HepG2 (cell line): ENCODE results near the gene SLC26A3. TPM values are rescaled to one million over a fixed set of nuclear protein-coding genes. Genes with fewer than 3 reads are reported as not detected.

Experiments
- ATAC-seq: fragments of 200-7000 bp; cut with Tn5 transposase; 3 replicates; pipeline ENCODE4 v1.9.1; 2020; ENCODE audit warnings: mild to moderate bottlenecking, moderate library complexity
- BruUV-seq: library from RNA; stranded (reverse); fragments of 400-500 nt; replicated peaks from 2 replicates; lab custom pipeline; 2021; lab: Mats Ljungman, UMichigan
- CTCF ChIA-PET: fragments of 300-600 bp; formaldehyde crosslinking; extraction: SDS; loops from one replicate; lab custom pipeline; 2021; ENCODE audit warnings: low total read pairs, inconsistent platforms, low intra/inter-chr PET ratio; lab: Yijun Ruan, JAX
- POLR2A ChIA-PET: fragments of 350-600 bp; sonication (Branson Sonifier 250); formaldehyde crosslinking; loops from one replicate; lab custom pipeline; 2020; ENCODE audit warnings: antibody characterized with exemption, inconsistent platforms; lab: Yijun Ruan, JAX
- DNase-seq: peaks from one replicate; pipeline ENCODE4 v3.0.0-alpha.2; 2015; ENCODE audit warnings: low spot score
- FAIRE-seq: peaks from 3 replicates; lab custom pipeline; 2011; peaks lifted over from hg19 to GRCh38; lab: Jason Lieb, UNC
- H2AFZ ChIP-seq: one replicate; pipeline ENCODE4 v1.6.1; 2011; ENCODE audit warnings: low read length, inconsistent platforms
- H3K27ac ChIP-seq: fragments of 300-600 bp; 3 replicates; pipeline ENCODE4 v1.8.0; 2011; ENCODE audit warnings: mixed run types, mild to moderate bottlenecking, mixed read lengths, low read length, inconsistent platforms; ENCODE audit not compliant: insufficient read depth; ENCODE audit errors: extremely low read length
- H3K27me3 ChIP-seq, 2 experiments: fragments of 200-600 bp in 1 of 2; 2 replicates in 1 of 2; 3 replicates in 1 of 2; pipeline versions ENCODE4 v1.6.0 to v1.8.0; 2011; ENCODE audit warnings: low read length in 2 of 2, mild to moderate bottlenecking in 2 of 2, moderate library complexity in 2 of 2, inconsistent platforms in 1 of 2; ENCODE audit not compliant: insufficient read depth in 2 of 2, control insufficient read depth in 1 of 2
- H3K36me3 ChIP-seq, 2 experiments: fragments of 200-600 bp in 1 of 2; replicated peaks in 1 of 2; 2 replicates in 1 of 2; 3 replicates in 1 of 2; pipeline versions ENCODE4 v1.5.1 to v1.8.0; 2011; ENCODE audit warnings: low read length in 2 of 2, inconsistent platforms in 1 of 2; ENCODE audit not compliant: insufficient read depth in 2 of 2, control insufficient read depth in 1 of 2
- H3K4me1 ChIP-seq: 2 replicates; pipeline ENCODE4 v1.5.1; 2012; ENCODE audit warnings: low read length, inconsistent platforms; ENCODE audit not compliant: insufficient read depth
- H3K4me2 ChIP-seq: 2 replicates; pipeline ENCODE4 v1.6.0; 2011; ENCODE audit warnings: low read depth, low read length, inconsistent platforms
- H3K4me3 ChIP-seq, 3 experiments: fragments of 200-600 bp in 1 of 3; sonication (generic), shearing (Covaris generic) in 1 of 3; replicated peaks in 1 of 3; 2 replicates each; pipeline ENCODE4 v1.5.1; 2011 to 2016; ENCODE audit warnings: low read length in 3 of 3, inconsistent platforms in 2 of 3, low read depth in 2 of 3, mild to moderate bottlenecking in 2 of 3, control low read depth in 1 of 3, mixed read lengths in 1 of 3; ENCODE audit not compliant: insufficient read depth in 1 of 3
- H3K79me2 ChIP-seq: one replicate; pipeline ENCODE4 v1.6.1; 2011; ENCODE audit warnings: low read length, inconsistent platforms; ENCODE audit not compliant: insufficient read depth
- H3K9ac ChIP-seq: 2 replicates; pipeline ENCODE4 v1.6.0; 2011; ENCODE audit warnings: mild to moderate bottlenecking, low read depth, low read length, inconsistent platforms; ENCODE audit not compliant: insufficient read depth
- H3K9me3 ChIP-seq: 2 replicates; pipeline ENCODE4 v1.5.1; 2012; ENCODE audit warnings: mild to moderate bottlenecking, low read length
- H4K20me1 ChIP-seq: 2 replicates; pipeline ENCODE4 v1.6.0; 2011; ENCODE audit warnings: inconsistent platforms, mild to moderate bottlenecking, low read length, moderate library complexity; ENCODE audit not compliant: insufficient read depth
- FOXJ3 ChIP-seq: sonication (generic); formaldehyde crosslinking; IDR thresholded peaks from 2 replicates; pipeline ENCODE4 v1.4.0; 2020; ENCODE audit warnings: missing genetic modification reagents, mild to moderate bottlenecking, borderline replicate concordance
- MAF1 ChIP-seq: sonication (generic); formaldehyde crosslinking; IDR thresholded peaks from 2 replicates; pipeline ENCODE4 v1.5.0; 2020; ENCODE audit warnings: missing genetic modification reagents, borderline replicate concordance
- MAFF ChIP-seq: IDR thresholded peaks from 2 replicates; pipeline ENCODE4 v1.6.1; 2011; ENCODE audit warnings: low read depth, low read length, improper control_type of control experiment
- MAFK ChIP-seq, 2 experiments: IDR thresholded peaks in 1 of 2; conservative IDR thresholded peaks in 1 of 2; 2 replicates each; pipeline ENCODE4 v1.6.1; 2011; ENCODE audit warnings: improper control_type of control experiment in 2 of 2, low read length in 2 of 2
- SATB2 ChIP-seq: sonication (generic); formaldehyde crosslinking; IDR thresholded peaks from 2 replicates; pipeline ENCODE4 v1.5.0; 2020; ENCODE audit warnings: missing genetic modification reagents
- SIX1 ChIP-seq: sonication (generic); formaldehyde crosslinking; IDR thresholded peaks from 2 replicates; pipeline ENCODE4 v1.4.0; 2020; ENCODE audit warnings: missing genetic modification reagents, borderline replicate concordance
- ZBTB26 ChIP-seq: IDR thresholded peaks from 2 replicates; pipeline ENCODE4 v1.6.1; 2016; ENCODE audit warnings: missing compliant biosample characterization, missing genetic modification reagents, borderline replicate concordance
- ZBTB7A ChIP-seq: sonication (generic); formaldehyde crosslinking; IDR thresholded peaks from 2 replicates; pipeline ENCODE4 v1.8.0; 2022; ENCODE audit warnings: mild to moderate bottlenecking, missing genetic modification reagents
- ZNF512B ChIP-seq: sonication (generic); formaldehyde crosslinking; IDR thresholded peaks from 2 replicates; pipeline ENCODE4 v1.5.1; 2020; ENCODE audit warnings: missing genetic modification reagents, mild to moderate bottlenecking, borderline replicate concordance
- ZNF547 ChIP-seq: sonication (generic); formaldehyde crosslinking; IDR thresholded peaks from 2 replicates; pipeline ENCODE4 v1.5.1; 2020; ENCODE audit warnings: mild to moderate bottlenecking, missing genetic modification reagents
- ZNF746 ChIP-seq: sonication (generic); formaldehyde crosslinking; IDR thresholded peaks from 2 replicates; pipeline ENCODE4 v1.8.0; 2022; ENCODE audit warnings: mild to moderate bottlenecking, missing genetic modification reagents
- ZUFSP ChIP-seq: sonication (generic); formaldehyde crosslinking; IDR thresholded peaks from 2 replicates; pipeline ENCODE4 v1.9.0; 2021; ENCODE audit warnings: missing genetic modification reagents, mild to moderate bottlenecking, borderline replicate concordance
- WGBS: methylation state at CpG from one replicate; pipeline ENCODE4 v1.1.6; 2017; ENCODE audit warnings: low lambda C conversion rate; 5-methylcytosine and 5-hydroxymethylcytosine counted together
- in situ Hi-C: cut with HindIII; loops from 2 replicates; pipeline ENCODE4 v1.10.0; 2017; ENCODE audit warnings: low pct_unique_long_range_greater_than_20kb; ENCODE audit not compliant: extremely low pct_ligation_motif_present
- intact Hi-C: fragments of 100-400 bp; cut with micrococcal nuclease; formaldehyde crosslinking; loops from one replicate; pipeline ENCODE4 v1.10.0; 2022; ENCODE audit not compliant: unreplicated experiment
- polyA plus RNA-seq, 8 experiments: library from polyadenylated mRNA; depleted of rRNA in 3 of 8; stranded (reverse) in 7 of 8; unstranded in 1 of 8; fragments of >200 nt; fragmentation: Illumina TruSeq in 4 of 8; extraction: Trizol in 4 of 8; gene quantifications; 2 replicates each; pipeline versions ENCODE4 v1.2.1 to v1.2.3, GENCODE V29; 2011 to 2016; ENCODE audit warnings: low read depth in 4 of 8, missing spikeins in 1 of 8, mixed read lengths in 1 of 8; ENCODE audit not compliant: insufficient read depth in 1 of 8
- total RNA-seq, 5 experiments: library from RNA; depleted of rRNA; stranded (reverse); fragments of >200 nt; fragmentation: Illumina TruSeq; extraction: Trizol; gene quantifications; 2 replicates each; pipeline ENCODE4 v1.2.3, GENCODE V29; 2016; ENCODE audit warnings: low read depth in 1 of 5
- TF ChIP-seq, protein P1 (sequence below): sonication (generic); IDR thresholded peaks from 2 replicates; pipeline ENCODE4 v1.6.1; 2016; ENCODE audit warnings: low read depth, borderline replicate concordance
- TF ChIP-seq, protein P2 (sequence below): sonication (generic); formaldehyde crosslinking; IDR thresholded peaks from 2 replicates; pipeline ENCODE4 v1.4.0; 2020; ENCODE audit warnings: mild to moderate bottlenecking, missing genetic modification reagents

Gene SLC26A3
- total and polyA plus RNA-seq, 2 of the 13 experiments (the other 11 are each of a cell fraction or from before 2014, with no cell fraction given), result 0.11 to 0.30 TPM

GRCh38 chr7:107842213-107842612 is 39.2 kb upstream of the SLC26A3 start:
- H3K27ac ChIP-seq, result no peak overlapping the region
- H3K9me3 ChIP-seq, result no peaks in the 10 kb centered on the region
- H3K4me3 ChIP-seq, result no peak overlapping the region
- FAIRE-seq, result no peak
- H3K9ac ChIP-seq, result no peak overlapping the region
- no peak for TF ChIP-seq ZNF746 (CRISPR knock-in tag)
- no peak for TF ChIP-seq ZNF512B (CRISPR knock-in tag)
- TF ChIP-seq, protein P1, sequence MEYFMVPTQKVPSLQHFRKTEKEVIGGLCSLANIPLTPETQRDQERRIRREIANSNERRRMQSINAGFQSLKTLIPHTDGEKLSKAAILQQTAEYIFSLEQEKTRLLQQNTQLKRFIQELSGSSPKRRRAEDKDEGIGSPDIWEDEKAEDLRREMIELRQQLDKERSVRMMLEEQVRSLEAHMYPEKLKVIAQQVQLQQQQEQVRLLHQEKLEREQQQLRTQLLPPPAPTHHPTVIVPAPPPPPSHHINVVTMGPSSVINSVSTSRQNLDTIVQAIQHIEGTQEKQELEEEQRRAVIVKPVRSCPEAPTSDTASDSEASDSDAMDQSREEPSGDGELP, result no peak
- TF ChIP-seq SATB2 (CRISPR knock-in tag), result no peak
- no peak for TF ChIP-seq SIX1 (CRISPR knock-in tag)
- no peak for TF ChIP-seq FOXJ3 (CRISPR knock-in tag)
- TF ChIP-seq MAF1 (CRISPR knock-in tag), result no peak
- TF ChIP-seq MAFK (conservative IDR thresholded peaks at IDR 0.05 in 1 of 2, IDR thresholded peaks at IDR 0.05 in 1 of 2; ENCODE audit: low read length in 2 of 2), result peak; percentile 62 to 72
- peak; percentile 42; the same call in 1 of the 2 replicates for TF ChIP-seq MAFF
- TF ChIP-seq ZBTB26 (CRISPR knock-in tag), result no peak
- no peak for TF ChIP-seq ZBTB7A (CRISPR knock-in tag)
- TF ChIP-seq ZNF547 (CRISPR knock-in tag), result no peak
- no peak for TF ChIP-seq ZUFSP
- TF ChIP-seq, protein P2, sequence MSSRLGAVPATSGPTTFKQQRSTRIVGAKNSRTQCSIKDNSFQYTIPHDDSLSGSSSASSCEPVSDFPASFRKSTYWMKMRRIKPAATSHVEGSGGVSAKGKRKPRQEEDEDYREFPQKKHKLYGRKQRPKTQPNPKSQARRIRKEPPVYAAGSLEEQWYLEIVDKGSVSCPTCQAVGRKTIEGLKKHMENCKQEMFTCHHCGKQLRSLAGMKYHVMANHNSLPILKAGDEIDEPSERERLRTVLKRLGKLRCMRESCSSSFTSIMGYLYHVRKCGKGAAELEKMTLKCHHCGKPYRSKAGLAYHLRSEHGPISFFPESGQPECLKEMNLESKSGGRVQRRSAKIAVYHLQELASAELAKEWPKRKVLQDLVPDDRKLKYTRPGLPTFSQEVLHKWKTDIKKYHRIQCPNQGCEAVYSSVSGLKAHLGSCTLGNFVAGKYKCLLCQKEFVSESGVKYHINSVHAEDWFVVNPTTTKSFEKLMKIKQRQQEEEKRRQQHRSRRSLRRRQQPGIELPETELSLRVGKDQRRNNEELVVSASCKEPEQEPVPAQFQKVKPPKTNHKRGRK (CRISPR knock-in tag), result no peak
- BruUV-seq, result no TSS peak
- ChIA-PET CTCF (no interaction called here), POLR2A (no interaction called here)
- intact Hi-C loops (no loop called here), in situ Hi-C loops (no loop called here)
- peaks cover 0 to 11% of the 10 kb centered on the region in 2 experiments; a peak in 2 of 5 replicates for H3K27me3 ChIP-seq
- 0 out of 2 replicates have a peak, but pooled peaks cover 5% of the 10 kb centered on the region for H3K4me1 ChIP-seq
- no peaks in the 10 kb centered on the region for H3K79me2 ChIP-seq
- no peak for DNase-seq
- H4K20me1 ChIP-seq, result no peaks in the 10 kb centered on the region
- no peak overlapping the region for H3K4me2 ChIP-seq
- no peak overlapping the region for H2AFZ ChIP-seq
- WGBS, result 56% methylated on average over 3 of the region's 3 CpGs
- H3K36me3 ChIP-seq, result no peaks in the 10 kb centered on the region
- ATAC-seq, result no peak
